K562 (cell line): Measurements from ENCODE around the gene SNRNP48. TPM values are rescaled to one million over a fixed set of nuclear protein-coding genes. Genes with fewer than 3 reads are reported as not detected.

Experiments used
- ATAC-seq: fragments of 200-7000 bp; cut with Tn5 transposase; 3 replicates; pipeline ENCODE4 v1.9.1; 2020; ENCODE audit warnings: moderate library complexity
- BruUV-seq: library from RNA; stranded (reverse); fragments of 400-500 nt; replicated peaks from 2 replicates; lab custom pipeline; 2021; lab: Mats Ljungman, UMichigan
- CTCF ChIA-PET: fragments of 300-600 bp; formaldehyde crosslinking; extraction: SDS; loops from one replicate; lab custom pipeline; 2021; ENCODE audit warnings: low intra/inter-chr PET ratio; lab: Yijun Ruan, JAX
- POLR2A ChIA-PET: fragments of 300-600, 350-650 bp; sonication (Branson Sonifier 250); formaldehyde crosslinking; extraction: SDS; loops from one replicate; lab custom pipeline; 2021; ENCODE audit warnings: antibody characterized with exemption, inconsistent platforms; lab: Yijun Ruan, JAX
- DNase-seq, 4 experiments: peaks; one replicate each; pipeline versions ENCODE4 v3.0.0 to v3.0.0-alpha.2; 2011 to 2018; ENCODE audit warnings: low spot score in 3 of 4, mixed read lengths in 3 of 4; ENCODE audit errors: extremely low read depth in 1 of 4
- FAIRE-seq: peaks from 2 replicates; lab custom pipeline; 2011; peaks lifted over from hg19 to GRCh38; lab: Jason Lieb, UNC
- H2AFZ ChIP-seq: 2 replicates; pipeline ENCODE4 v1.6.0; 2011; ENCODE audit warnings: low read depth, low read length, control low read depth, inconsistent platforms
- H3K27ac ChIP-seq: fragments of 200-600 bp; 3 replicates; pipeline ENCODE4 v1.8.0; 2011; ENCODE audit warnings: low read depth, mild to moderate bottlenecking, control low read depth, inconsistent platforms, low read length, moderate library complexity, mixed read lengths; ENCODE audit errors: extremely low read depth
- H3K27me3 ChIP-seq, 2 experiments: fragments of 300-600 bp in 1 of 2; 2 replicates in 1 of 2; 3 replicates in 1 of 2; pipeline versions ENCODE4 v1.6.0 to v1.8.0; 2011; ENCODE audit warnings: inconsistent platforms in 2 of 2, low read length in 2 of 2, mild to moderate bottlenecking in 1 of 2, mixed read lengths in 1 of 2, moderate library complexity in 1 of 2; ENCODE audit not compliant: control insufficient read depth in 2 of 2, insufficient read depth in 2 of 2
- H3K36me3 ChIP-seq: fragments of 300-600 bp; 3 replicates; pipeline ENCODE4 v1.8.0; 2011; ENCODE audit warnings: mild to moderate bottlenecking, low read length, inconsistent platforms; ENCODE audit not compliant: control insufficient read depth, insufficient read depth
- H3K4me1 ChIP-seq, 2 experiments: fragments of 200-600 bp in 1 of 2; replicated peaks in 1 of 2; 2 replicates in 1 of 2; 3 replicates in 1 of 2; pipeline versions ENCODE4 v1.5.1 to v1.8.0; 2011; ENCODE audit warnings: inconsistent platforms in 2 of 2, low read length in 2 of 2, mild to moderate bottlenecking in 1 of 2, mixed read lengths in 1 of 2, moderate library complexity in 1 of 2; ENCODE audit not compliant: control insufficient read depth in 2 of 2, insufficient read depth in 2 of 2
- H3K4me2 ChIP-seq: 2 replicates; pipeline ENCODE4 v1.6.1; 2011; ENCODE audit warnings: low read length, control low read depth, inconsistent platforms, mixed read lengths; ENCODE audit not compliant: insufficient read depth
- H3K4me3 ChIP-seq: fragments of 200-600 bp; sonication (generic), shearing (Covaris generic); 2 replicates; pipeline ENCODE4 v1.5.1; 2016; ENCODE audit warnings: control low read depth, inconsistent platforms
- H3K79me2 ChIP-seq: fragments of 200-600 bp; 3 replicates; pipeline ENCODE4 v1.8.0; 2011; ENCODE audit warnings: low read length, inconsistent platforms; ENCODE audit not compliant: control insufficient read depth, insufficient read depth
- H3K9ac ChIP-seq, 2 experiments: 2 replicates each; pipeline versions ENCODE4 v1.6.0 to v1.6.1; 2011; ENCODE audit warnings: low read depth in 2 of 2, low read length in 2 of 2, control low read depth in 1 of 2, inconsistent platforms in 1 of 2, mild to moderate bottlenecking in 1 of 2, mixed read lengths in 1 of 2; ENCODE audit not compliant: insufficient read depth in 1 of 2
- H3K9me1 ChIP-seq: one replicate; pipeline ENCODE4 v1.6.0; 2011; ENCODE audit warnings: inconsistent platforms, mild to moderate bottlenecking, low read length, moderate library complexity; ENCODE audit not compliant: control insufficient read depth, insufficient read depth
- H3K9me3 ChIP-seq: replicated peaks from 2 replicates; pipeline ENCODE4 v1.5.1; 2011; ENCODE audit warnings: low read depth, low read length, inconsistent platforms; ENCODE audit not compliant: control insufficient read depth, insufficient read depth
- H4K20me1 ChIP-seq: replicated peaks from 2 replicates; pipeline ENCODE4 v1.6.1; 2011; ENCODE audit warnings: low read length, inconsistent platforms, mixed read lengths; ENCODE audit not compliant: control insufficient read depth, insufficient read depth
- FOXK1 ChIP-seq: sonication (generic); formaldehyde crosslinking; IDR thresholded peaks from 2 replicates; pipeline ENCODE4 v1.8.0; 2022; ENCODE audit warnings: missing genetic modification reagents, mild to moderate bottlenecking, borderline replicate concordance
- FOXM1 ChIP-seq, 2 experiments: fragments of 450-650 bp in 1 of 2; sonication (generic) in 1 of 2; formaldehyde crosslinking in 1 of 2; IDR thresholded peaks; 2 replicates each; pipeline versions ENCODE4 v1.6.1 to v1.9.0; 2017 to 2022; ENCODE audit warnings: low read depth in 2 of 2, mild to moderate bottlenecking in 2 of 2, missing genetic modification reagents in 1 of 2, moderate library complexity in 1 of 2
- HINFP ChIP-seq: fragments of 450-650 bp; conservative IDR thresholded peaks from 2 replicates; pipeline ENCODE4 v1.6.1; 2016; ENCODE audit warnings: missing genetic modification characterization, low read depth, mild to moderate bottlenecking, control low read depth, missing compliant biosample characterization
- HOMEZ ChIP-seq: fragments of 250-450 bp; sonication (Bioruptor Pico); IDR thresholded peaks from 2 replicates; pipeline ENCODE4 v1.4.0; 2020; ENCODE audit warnings: mild to moderate bottlenecking, moderate library complexity
- KLF16 ChIP-seq: IDR thresholded peaks from 2 replicates; pipeline ENCODE4 v1.6.1; 2016; ENCODE audit warnings: antibody characterized with exemption
- L3MBTL2 ChIP-seq: fragments of 450-650 bp; IDR thresholded peaks from 2 replicates; pipeline ENCODE4 v1.6.1; 2016; ENCODE audit warnings: mild to moderate bottlenecking, moderate library complexity
- MAFF ChIP-seq: IDR thresholded peaks from 2 replicates; pipeline ENCODE4 v1.6.1; 2012; ENCODE audit warnings: low read length, improper control_type of control experiment
- MCM7 ChIP-seq, 2 experiments: fragments of 450-650 bp; IDR thresholded peaks; 2 replicates each; pipeline ENCODE4 v1.6.1; 2016 to 2018
- POLR3A ChIP-seq: IDR thresholded peaks from 2 replicates; pipeline ENCODE4 v1.6.1; 2011; ENCODE audit warnings: borderline replicate concordance, mild to moderate bottlenecking, moderate library complexity; ENCODE audit not compliant: insufficient read length, insufficient read depth; ENCODE audit errors: extremely low read depth
- SAFB2 ChIP-seq: fragments of 200-400 bp; formaldehyde crosslinking; IDR thresholded peaks from 2 replicates; pipeline ENCODE4 v1.6.1; 2018; ENCODE audit warnings: borderline replicate concordance, low read length, low read depth, moderate library complexity; ENCODE audit not compliant: severe bottlenecking
- ZBTB2 ChIP-seq: fragments of 450-650 bp; IDR thresholded peaks from 2 replicates; pipeline ENCODE4 v1.6.1; 2016; ENCODE audit warnings: antibody characterized with exemption
- ZKSCAN1 ChIP-seq: fragments of 150-350 bp; IDR thresholded peaks from 2 replicates; pipeline ENCODE4 v1.6.1; 2016; ENCODE audit warnings: low read depth, low read length
- ZNF354B ChIP-seq: fragments of 250-450 bp; sonication (Bioruptor Pico); IDR thresholded peaks from 2 replicates; pipeline ENCODE4 v1.4.0; 2020
- ZNF644 ChIP-seq: fragments of 200-800 bp; sonication (Bioruptor generic); IDR thresholded peaks from 2 replicates; pipeline ENCODE4 v1.6.1; 2016; ENCODE audit warnings: low read depth, missing genetic modification characterization, missing compliant biosample characterization
- ZNF764 ChIP-seq: fragments of 250-450 bp; sonication (Bioruptor Pico); IDR thresholded peaks from 2 replicates; pipeline ENCODE4 v1.4.0; 2020; ENCODE audit warnings: low read depth, mild to moderate bottlenecking, moderate library complexity
- WGBS: fragments of 100-300 bp; shearing (Covaris generic); methylation state at CpG from one replicate; pipeline ENCODE4 v1.1.6; 2016; ENCODE audit warnings: low coverage, mixed read lengths; ENCODE audit not compliant: insufficient coverage; ENCODE audit errors: missing lambda C conversion rate; 5-methylcytosine and 5-hydroxymethylcytosine counted together
- in situ Hi-C: fragments of 300-500 bp; cut with MboI; formaldehyde crosslinking; loops from 4 replicates; pipeline ENCODE4 v1.15.0; 2018; ENCODE audit warnings: inconsistent platforms, mixed read lengths
- intact Hi-C: fragments of 100-400 bp; cut with micrococcal nuclease; formaldehyde crosslinking; loops from 2 replicates; pipeline ENCODE4 v1.14.2; 2022
- polyA plus RNA-seq, 8 experiments: library from polyadenylated mRNA; depleted of rRNA in 4 of 8; stranded (reverse) in 5 of 8; unstranded in 3 of 8; fragments of >200 nt; fragmentation: Nextera tagmentation in 2 of 8; fragmentation: Illumina TruSeq in 1 of 8; extraction: Ambion mirVana in 2 of 8; extraction: Trizol in 1 of 8; gene quantifications; 2 replicates each; pipeline versions ENCODE4 v1.2.1 to v1.2.3, GENCODE V29; 2011 to 2014; ENCODE audit warnings: inconsistent platforms in 1 of 8, missing spikeins in 1 of 8
- total RNA-seq, 7 experiments: library from RNA; depleted of rRNA in 6 of 7; stranded (reverse); fragments of >200 nt in 6 of 7; fragmentation: Illumina TruSeq in 2 of 7; extraction: Trizol in 2 of 7; gene quantifications; 2 replicates each; pipeline versions ENCODE4 v1.2.1 to v1.2.3, GENCODE V29; 2011 to 2021; ENCODE audit warnings: low replicate concordance in 1 of 7

The SNRNP48 gene
- total and polyA plus RNA-seq, 9 of the 15 experiments (the other 6 are each of a cell fraction or from before 2014, with no cell fraction given) = 6.2 to 32.9 (median 18.6) TPM

GRCh38 chr6:7546896-7547295 lies 43.1 kb upstream of the SNRNP48 start:
- no peak overlapping the region for H3K4me2 ChIP-seq
- no peak for FAIRE-seq
- H3K27ac ChIP-seq = no peak overlapping the region
- intact Hi-C loops = no loop called here
- H3K9me1 ChIP-seq = no peaks in the 10 kb centered on the region
- H3K9me3 ChIP-seq = no peaks in the 10 kb centered on the region
- no TSS peak for BruUV-seq
- H3K4me1 ChIP-seq = peaks cover 0 to 11% of the 10 kb centered on the region in 2 experiments; a peak in 2 of 5 replicates
- DNase-seq = no peak
- TF ChIP-seq ZNF644 (tag) (no peak), ZNF764 (no peak), KLF16 (no peak), ZNF354B (CRISPR knock-in tag) (no peak), L3MBTL2 (no peak), ZKSCAN1 (no peak), HOMEZ (no peak), SAFB2 (no peak), HINFP (no peak), FOXM1 (IDR thresholded peaks at IDR 0.05; ENCODE audit: low read depth) (no peak), FOXM1 (CRISPR knock-in tag; IDR thresholded peaks at IDR 0.05; ENCODE audit: low read depth) (no peak), ZBTB2 (no peak), POLR3A (no peak), FOXK1 (CRISPR knock-in tag) (no peak), MAFF (no peak), MCM7 (IDR thresholded peaks at IDR 0.05) (no peak)
- H4K20me1 ChIP-seq = no peaks in the 10 kb centered on the region; the same call in 1 of the 2 replicates
- CTCF ChIA-PET = no interaction called here
- 2% methylated on average over 4 of the region's 4 CpGs for WGBS
- H3K79me2 ChIP-seq = no peaks in the 10 kb centered on the region
- no peak for ATAC-seq
- no peak overlapping the region for H3K4me3 ChIP-seq
- H2AFZ ChIP-seq = no peak overlapping the region
- no peak overlapping the region for H3K9ac ChIP-seq
- POLR2A ChIA-PET = interaction anchor here (0.6 to 2.5 kb wide), 3 partner anchors 15 to 782 kb away, joined by 3 to 8 read pairs (median 3); no protein-coding TSS in a partner anchor
- in situ Hi-C loops = no loop called here
- H3K27me3 ChIP-seq = peaks cover 66 to 67% of the 10 kb centered on the region in 2 experiments
- no peaks in the 10 kb centered on the region for H3K36me3 ChIP-seq
